Endometrial microvascular endothelial cells (primary cell): ENCODE measurements around the gene MIA2. TPM values are rescaled to one million over a fixed set of nuclear protein-coding genes. Genes with fewer than 3 reads are reported as not detected.

Experiments used
- in situ Hi-C: cut with HindIII; loops from 2 replicates; pipeline ENCODE4 v1.10.0; 2017; ENCODE audit warnings: low sequenced_read_pairs, low pct_unique_long_range_greater_than_20kb; ENCODE audit errors: inconsistent ontology term
- total RNA-seq: library from RNA; depleted of rRNA; stranded (reverse); fragments of >200 nt; gene quantifications from one replicate; pipeline ENCODE4 v1.2.3, GENCODE V29; 2015; ENCODE audit errors: inconsistent ontology term

MIA2 gene
- total RNA-seq, 1 donor from 2014 or later = 11.6 TPM

- in situ Hi-C loops = no loop called here
Measured at GRCh38 chr14:39426605-39427004, 192.9 kb downstream of the MIA2 start.

- in situ Hi-C loops = no loop called here
Measured at GRCh38 chr14:39428118-39428517, 194.4 kb downstream of the MIA2 start.

DNA sequence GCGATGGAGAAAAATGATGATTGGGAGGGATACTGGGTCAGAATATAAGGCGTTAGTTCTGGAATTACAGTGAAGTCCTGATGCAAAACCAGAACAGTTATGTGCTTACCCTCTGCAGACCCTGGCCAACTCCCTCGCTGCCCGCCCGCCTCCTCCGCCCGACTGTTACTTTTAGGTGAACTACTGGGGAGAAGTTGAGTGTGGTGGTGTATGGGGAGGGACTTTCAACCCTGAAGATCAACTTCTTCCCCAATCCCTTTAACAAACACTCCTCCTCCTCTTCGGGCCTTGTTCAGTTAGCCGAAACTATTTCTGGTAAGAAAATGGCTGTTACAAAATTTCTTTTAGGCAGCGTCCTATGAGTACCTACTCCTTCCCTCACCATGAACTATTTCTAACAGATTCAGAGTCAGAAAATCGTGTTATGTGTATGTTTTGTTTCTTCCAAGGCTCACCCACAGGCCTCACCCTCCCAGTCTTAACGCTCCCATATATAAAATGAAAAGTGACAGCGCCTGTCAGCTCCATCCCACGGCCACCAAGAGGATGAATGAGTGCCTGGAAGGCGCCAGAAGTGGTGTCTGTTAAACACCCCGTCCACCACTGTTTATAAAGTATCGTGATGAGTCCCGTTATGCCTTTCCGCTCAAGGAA is 197.2 kb downstream of the MIA2 start:
- in situ Hi-C loops = no loop called here

DNA sequence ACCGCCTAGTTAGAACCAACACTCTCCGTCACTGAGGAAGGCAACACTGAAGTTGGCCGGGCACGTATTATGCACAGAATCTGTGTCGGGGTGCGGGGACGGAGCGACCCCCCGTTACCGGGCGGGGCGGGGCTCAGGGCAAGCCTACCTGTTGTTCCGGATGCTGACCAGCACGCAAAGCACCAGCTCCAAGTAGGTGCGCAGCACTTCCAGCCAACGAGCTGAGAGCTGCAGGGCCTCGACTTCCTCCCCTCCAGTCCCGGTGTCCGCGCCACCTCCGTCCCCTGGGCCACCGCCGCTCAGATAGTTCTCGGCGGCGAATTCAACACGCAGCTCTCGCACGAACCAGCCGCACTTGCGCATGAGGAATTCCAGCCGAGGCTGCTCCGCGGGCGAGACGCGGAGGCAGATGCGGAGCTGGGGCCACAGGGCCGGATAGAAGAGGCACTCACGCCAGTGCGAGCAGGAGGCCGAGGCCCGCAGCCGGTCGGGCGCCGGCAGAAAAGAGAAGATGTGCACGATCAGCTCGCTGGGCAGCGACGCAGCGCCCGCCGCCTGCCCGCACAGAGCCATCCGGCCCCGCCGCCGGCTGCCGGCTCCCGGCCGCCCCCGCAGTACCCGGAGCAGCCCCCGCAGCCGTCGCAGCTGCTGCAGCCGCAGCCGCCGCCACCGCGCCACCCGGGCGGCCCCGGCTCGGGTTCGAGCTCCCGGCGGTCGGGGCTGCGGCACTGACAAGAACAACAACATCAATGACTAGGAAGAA is 197.9 kb downstream of the MIA2 start:
- in situ Hi-C loops = no loop called here

- in situ Hi-C loops = no loop called here
Measured at GRCh38 chr14:39432179-39432618, 198.5 kb downstream of the MIA2 start, which contains the start of gene FBXO33. Gene FBXO33, minus strand, starts transcription at chr14:39432433. Its CDS starts 271 bp downstream, at chr14:39432162.

GRCh38 chr14:39432619-39433451 is 199.1 kb downstream of the MIA2 start:
- in situ Hi-C loops = no loop called here

DNA sequence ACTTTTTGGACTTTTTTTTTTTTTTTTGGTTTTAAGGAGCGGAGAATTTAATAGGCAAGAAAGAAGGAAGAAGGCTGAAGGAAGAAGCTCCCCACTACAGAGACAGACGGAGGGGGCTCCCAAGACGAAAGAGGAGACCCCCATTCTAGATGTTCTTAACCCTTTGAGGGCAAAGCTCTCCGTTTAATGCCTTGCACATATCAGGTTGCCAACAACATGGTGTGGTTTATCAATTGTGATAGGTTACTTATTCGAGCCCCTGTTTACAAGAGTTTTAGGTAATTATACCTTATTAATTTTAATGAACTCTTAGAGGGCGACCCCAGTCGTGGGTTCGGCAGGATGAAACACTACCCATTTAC is 199.7 kb downstream of the MIA2 start:
- in situ Hi-C loops = no loop called here

- in situ Hi-C loops = no loop called here
Measured at GRCh38 chr14:39434401-39434800, 200.7 kb downstream of the MIA2 start.

DNA sequence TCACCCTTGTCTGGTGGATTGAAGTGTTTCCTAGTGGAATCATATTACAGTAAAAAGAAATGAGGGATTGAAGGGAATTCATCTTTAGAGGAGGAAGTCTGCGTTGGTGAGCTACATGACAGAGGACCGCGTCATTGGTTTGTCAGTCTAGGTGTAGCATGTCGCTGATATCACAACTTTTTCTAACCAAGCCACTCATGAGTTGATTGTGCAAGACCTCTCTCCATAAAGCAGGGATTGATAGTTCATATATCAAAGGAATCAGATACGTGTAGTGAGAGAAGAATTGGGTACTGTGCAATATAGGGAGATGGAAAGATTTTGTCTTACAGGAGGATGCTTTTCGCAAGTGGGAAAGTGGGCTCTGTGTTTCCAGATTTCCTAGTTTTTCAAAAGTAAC is 201.5 kb downstream of the MIA2 start:
- in situ Hi-C loops = no loop called here

Other genes with a start within 250 kb of the MIA2 start
- gene SEC23A, start 130.7 kb upstream of the MIA2 start, total RNA-seq = 198 TPM
- gene GEMIN2, start 119.6 kb upstream of the MIA2 start, total RNA-seq = 23.4 TPM
- gene TRAPPC6B, start 63.6 kb upstream of the MIA2 start, total RNA-seq = 29.2 TPM
- gene PNN, start 58.7 kb upstream of the MIA2 start, total RNA-seq = 20.3 TPM
- gene FBXO33, start 198.5 kb downstream of the MIA2 start, total RNA-seq = 5.2 TPM